Tibial nerve (tissue), 4 donors: ENCODE data around the gene STK26. TPM values are rescaled to one million over a fixed set of nuclear protein-coding genes. Genes with fewer than 3 reads are reported as not detected.

Experiments used
- DNase-seq, 2 donors: peaks; one replicate each; pipeline ENCODE4 v3.0.0-alpha.2; 2019; ENCODE audit warnings: low spot score in 2 of 2
- H3K27ac ChIP-seq, 4 donors: fragments of 200-600 bp; sonication (generic) in 3 of 4; one replicate each; pipeline ENCODE4 v1.5.1; 2017 to 2019; ENCODE audit warnings: mild to moderate bottlenecking in 1 of 4
- H3K27me3 ChIP-seq, 2 donors: fragments of 200-600 bp; sonication (generic) in 1 of 2; one replicate each; pipeline versions ENCODE4 v1.5.1 to v1.6.0; 2017 to 2019
- H3K36me3 ChIP-seq, 3 donors: fragments of 200-600 bp; sonication (generic); one replicate each; pipeline ENCODE4 v1.5.1; 2018 to 2019
- H3K4me1 ChIP-seq, 4 donors: fragments of 200-600 bp; sonication (generic) in 3 of 4; one replicate each; pipeline ENCODE4 v1.5.1; 2017 to 2019
- H3K4me3 ChIP-seq, 4 donors: fragments of 200-600 bp; sonication (generic) in 3 of 4; one replicate each; pipeline ENCODE4 v1.5.1; 2017 to 2019; ENCODE audit warnings: mild to moderate bottlenecking in 1 of 4, moderate library complexity in 1 of 4
- H3K9me3 ChIP-seq, 4 donors: fragments of 200-600 bp; sonication (generic) in 3 of 4; one replicate each; pipeline ENCODE4 v1.5.1; 2017 to 2019
- EP300 ChIP-seq, 2 donors: sonication (generic); formaldehyde crosslinking; IDR thresholded peaks; one replicate each; pipeline ENCODE4 v1.6.1; 2017; ENCODE audit warnings: antibody characterized with exemption in 2 of 2, mild to moderate bottlenecking in 1 of 2
- POLR2A ChIP-seq, 2 donors: fragments of 450-650 bp; IDR thresholded peaks; one replicate each; pipeline ENCODE4 v1.6.1; 2017; ENCODE audit warnings: antibody characterized with exemption in 2 of 2, mild to moderate bottlenecking in 2 of 2, moderate library complexity in 2 of 2
- WGBS, 2 donors: methylation state at CpG; one replicate each; pipeline ENCODE4 v1.1.5; 2018; 5-methylcytosine and 5-hydroxymethylcytosine counted together
- total RNA-seq, 4 donors: library from RNA; depleted of rRNA; stranded (reverse); fragments of >200 nt; gene quantifications; one replicate each; pipeline ENCODE4 v1.1.0, GENCODE V29; 2016
- TF ChIP-seq, protein P1 (sequence below), 5 experiments: fragments of 200-600 bp in 3 of 5; fragments of 450-650 bp in 2 of 5; sonication (generic) in 3 of 5; IDR thresholded peaks; one replicate each; pipeline ENCODE4 v1.5.1; 2016 to 2019; ENCODE audit warnings: antibody characterized with exemption in 5 of 5, mild to moderate bottlenecking in 3 of 5, moderate library complexity in 2 of 5

The STK26 gene
- total RNA-seq, 4 donors from 2014 or later: 1.7 to 3.9 (median 2.0) TPM

DNA sequence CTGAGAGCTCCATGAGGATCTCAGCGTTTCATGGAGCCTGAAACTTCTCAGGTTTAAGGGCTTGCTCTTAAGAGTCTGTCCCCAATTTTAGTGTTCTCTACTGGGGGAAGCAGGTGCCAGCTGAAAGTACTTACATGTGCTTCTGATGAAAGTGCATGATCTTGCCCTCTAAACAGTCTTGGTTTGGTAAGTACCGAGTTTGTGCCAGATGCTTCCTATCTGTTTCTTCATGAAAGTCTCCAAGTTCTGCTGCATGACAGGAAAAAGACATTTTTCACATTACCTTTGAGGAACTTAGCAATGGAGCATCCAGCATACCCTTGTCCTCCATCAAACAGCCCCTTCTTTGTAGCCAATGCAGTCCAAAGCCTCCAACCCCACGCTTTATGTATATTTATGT, 62.7 kb downstream of the STK26 start:
- WGBS, 2 donors: 17 to 44% methylated on average over 3 of the region's 3 CpGs
- Histone ChIP-seq H3K4me1 (no peaks in the 10 kb centered on the region), H3K9me3 (no peaks in the 10 kb centered on the region), H3K27ac (no peak overlapping the region), H3K4me3 (no peak overlapping the region), H3K27me3 (peaks cover 0 to 20% of the 10 kb centered on the region in 2 donors), H3K36me3 (no peaks in the 10 kb centered on the region)
- no peak for TF ChIP-seq POLR2A (IDR thresholded peaks at IDR 0.05)
- TF ChIP-seq EP300 (IDR thresholded peaks at IDR 0.05): no peak
- no peak for DNase-seq

- WGBS, 2 donors: 50 to 72% methylated on average over 2 of the region's 2 CpGs
- no peaks in the 10 kb centered on the region for H3K9me3 ChIP-seq
- TF ChIP-seq POLR2A (IDR thresholded peaks at IDR 0.05) (no peak), EP300 (IDR thresholded peaks at IDR 0.05) (no peak)
- TF ChIP-seq, protein P1, sequence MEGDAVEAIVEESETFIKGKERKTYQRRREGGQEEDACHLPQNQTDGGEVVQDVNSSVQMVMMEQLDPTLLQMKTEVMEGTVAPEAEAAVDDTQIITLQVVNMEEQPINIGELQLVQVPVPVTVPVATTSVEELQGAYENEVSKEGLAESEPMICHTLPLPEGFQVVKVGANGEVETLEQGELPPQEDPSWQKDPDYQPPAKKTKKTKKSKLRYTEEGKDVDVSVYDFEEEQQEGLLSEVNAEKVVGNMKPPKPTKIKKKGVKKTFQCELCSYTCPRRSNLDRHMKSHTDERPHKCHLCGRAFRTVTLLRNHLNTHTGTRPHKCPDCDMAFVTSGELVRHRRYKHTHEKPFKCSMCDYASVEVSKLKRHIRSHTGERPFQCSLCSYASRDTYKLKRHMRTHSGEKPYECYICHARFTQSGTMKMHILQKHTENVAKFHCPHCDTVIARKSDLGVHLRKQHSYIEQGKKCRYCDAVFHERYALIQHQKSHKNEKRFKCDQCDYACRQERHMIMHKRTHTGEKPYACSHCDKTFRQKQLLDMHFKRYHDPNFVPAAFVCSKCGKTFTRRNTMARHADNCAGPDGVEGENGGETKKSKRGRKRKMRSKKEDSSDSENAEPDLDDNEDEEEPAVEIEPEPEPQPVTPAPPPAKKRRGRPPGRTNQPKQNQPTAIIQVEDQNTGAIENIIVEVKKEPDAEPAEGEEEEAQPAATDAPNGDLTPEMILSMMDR (IDR thresholded peaks at IDR 0.05): no peak
- peaks cover 0 to 22% of the 10 kb centered on the region in 2 donors for H3K27me3 ChIP-seq
- H3K36me3 ChIP-seq: no peaks in the 10 kb centered on the region
- DNase-seq: no peak
- no peaks in the 10 kb centered on the region for H3K4me1 ChIP-seq
- H3K4me3 ChIP-seq: no peak overlapping the region
- H3K27ac ChIP-seq: no peak overlapping the region
Observed at GRCh38 chrX:132086672-132087071, 63.6 kb downstream of the STK26 start.

- TF ChIP-seq POLR2A (IDR thresholded peaks at IDR 0.05) (no peak), EP300 (IDR thresholded peaks at IDR 0.05) (no peak)
- TF ChIP-seq, protein P1 (IDR thresholded peaks at IDR 0.05): no peak
- no peaks in the 10 kb centered on the region for H3K36me3 ChIP-seq
- H3K9me3 ChIP-seq: no peaks in the 10 kb centered on the region
- no peak overlapping the region for H3K27ac ChIP-seq
- no peak for DNase-seq
- no peaks in the 10 kb centered on the region for H3K4me1 ChIP-seq
- H3K4me3 ChIP-seq: no peak overlapping the region
- H3K27me3 ChIP-seq: peaks cover 0 to 17% of the 10 kb centered on the region in 2 donors
Observed at GRCh38 chrX:132088864-132089263, 65.8 kb downstream of the STK26 start.

DNA sequence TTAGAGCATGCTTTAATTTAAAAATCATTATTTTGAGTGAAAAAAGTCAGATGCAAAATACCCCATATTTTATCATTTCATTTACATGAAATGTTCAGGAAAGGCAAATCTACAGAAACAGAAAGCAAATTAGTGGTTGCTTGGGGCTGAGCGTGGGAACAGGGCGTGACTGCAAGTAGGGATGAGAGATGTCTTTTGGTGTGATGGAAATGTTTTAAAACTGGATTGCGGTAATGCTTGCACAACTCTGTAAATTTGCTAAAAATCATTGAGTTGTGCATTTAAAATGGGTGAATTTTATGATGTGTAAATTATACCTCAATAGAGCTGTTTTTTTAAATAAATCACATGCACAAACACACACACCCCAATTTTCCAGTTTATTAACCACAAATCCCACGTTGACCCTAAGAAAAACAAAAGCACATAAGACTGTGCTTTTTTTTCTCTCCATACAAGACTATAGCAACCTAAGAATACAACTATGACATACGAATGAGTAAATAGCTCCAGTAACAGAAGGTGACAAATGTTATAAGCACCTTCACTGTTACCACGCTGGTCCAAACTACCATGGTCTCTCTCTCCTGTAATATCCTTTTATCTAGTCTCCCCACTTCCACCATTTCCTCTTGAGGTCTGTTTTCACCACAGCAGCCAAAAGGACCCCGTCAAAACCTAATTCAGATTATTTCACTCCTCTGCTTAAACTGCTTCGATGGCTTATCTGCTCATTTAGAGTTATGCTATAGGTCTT, 67.5 kb downstream of the STK26 start:
- WGBS, 2 donors: 59 to 66% methylated on average over 8 of the region's 8 CpGs
- peaks cover 0 to 6% of the 10 kb centered on the region in 2 donors for H3K27me3 ChIP-seq

GRCh38 chrX:132092439-132093065, 69.5 kb downstream of the STK26 start:
- no peak overlapping the region for H3K4me3 ChIP-seq
- H3K27me3 ChIP-seq: peaks cover 0 to 6% of the 10 kb centered on the region in 2 donors
- no peak overlapping the region for H3K27ac ChIP-seq
- no peaks in the 10 kb centered on the region for H3K9me3 ChIP-seq
- WGBS, 2 donors: 41 to 45% methylated on average over 7 of the region's 7 CpGs
- TF ChIP-seq POLR2A (IDR thresholded peaks at IDR 0.05) (no peak), EP300 (IDR thresholded peaks at IDR 0.05) (no peak)
- TF ChIP-seq, protein P1 (IDR thresholded peaks at IDR 0.05): peak; percentile 64 to 70 (median 64)
- DNase-seq: peak; percentile 38 to 81
- H3K36me3 ChIP-seq: no peaks in the 10 kb centered on the region
- no peaks in the 10 kb centered on the region for H3K4me1 ChIP-seq

More for the DNA sequence above, 67.5 kb downstream of the STK26 start:
- Histone ChIP-seq H3K4me3 (no peak overlapping the region), H3K9me3 (no peaks in the 10 kb centered on the region), H3K4me1 (no peaks in the 10 kb centered on the region), H3K27ac (no peak overlapping the region), H3K36me3 (no peaks in the 10 kb centered on the region)
- DNase-seq: no peak
- TF ChIP-seq, protein P1 (IDR thresholded peaks at IDR 0.05): no peak
- TF ChIP-seq EP300 (IDR thresholded peaks at IDR 0.05) (no peak), POLR2A (IDR thresholded peaks at IDR 0.05) (no peak)
